Duodenal mucosa (tissue), 2 donors: ENCODE results near the gene SERTM2.

Experiments
- H3K27ac ChIP-seq: one replicate; pipeline ENCODE4 v1.7.0; 2013; ENCODE audit warnings: low read depth, low read length
- H3K27me3 ChIP-seq, 2 donors: one replicate each; pipeline ENCODE4 v1.7.0; 2013; ENCODE audit warnings: low read length in 2 of 2, control low read depth in 1 of 2; ENCODE audit not compliant: insufficient read depth in 2 of 2, control insufficient read depth in 1 of 2
- H3K36me3 ChIP-seq, 2 donors: one replicate each; pipeline ENCODE4 v1.7.0; 2013; ENCODE audit warnings: low read length in 2 of 2, control low read depth in 1 of 2; ENCODE audit not compliant: insufficient read depth in 2 of 2, control insufficient read depth in 1 of 2
- H3K4me1 ChIP-seq, 2 donors: one replicate each; pipeline ENCODE4 v1.7.0; 2013; ENCODE audit warnings: low read length in 2 of 2, control low read depth in 1 of 2; ENCODE audit not compliant: insufficient read depth in 2 of 2, control insufficient read depth in 1 of 2
- H3K4me3 ChIP-seq, 2 donors: one replicate each; pipeline ENCODE4 v1.7.0; 2013; ENCODE audit warnings: low read length in 2 of 2, low read depth in 1 of 2
- H3K9ac ChIP-seq, 2 donors: one replicate each; pipeline ENCODE4 v1.7.0; 2013; ENCODE audit warnings: low read length in 2 of 2, low read depth in 1 of 2
- H3K9me3 ChIP-seq, 2 donors: one replicate each; pipeline ENCODE4 v1.7.0; 2013; ENCODE audit warnings: low read length in 2 of 2, control low read depth in 1 of 2; ENCODE audit not compliant: control insufficient read depth in 1 of 2

The SERTM2 gene

DNA sequence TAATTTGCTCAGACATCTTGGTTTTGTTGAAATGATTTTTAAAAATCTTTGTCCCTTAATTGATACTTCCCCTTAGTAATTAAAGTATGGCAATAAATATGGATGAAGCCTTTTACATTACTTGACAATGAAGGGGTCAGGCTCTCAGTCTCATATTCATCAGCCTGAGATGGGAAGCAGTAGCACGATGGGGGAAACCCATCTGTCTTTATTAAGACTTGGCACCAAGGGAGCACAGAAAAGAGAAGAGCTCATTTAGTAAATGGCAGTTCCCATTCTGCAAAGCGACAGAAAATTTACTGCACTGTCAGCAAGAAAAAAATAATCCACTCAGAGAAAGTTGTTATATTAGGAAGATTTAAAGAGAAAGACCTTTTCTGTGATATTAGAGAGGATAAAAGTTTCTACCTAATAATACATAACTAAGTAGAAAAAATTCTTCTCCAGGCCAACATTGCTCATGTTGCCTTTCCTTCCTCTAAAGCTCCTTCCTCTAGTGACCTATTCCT, 7.9 kb upstream of the SERTM2 start:
- H3K36me3 ChIP-seq = no peaks in the 10 kb centered on the region
- no peaks in the 10 kb centered on the region for H3K4me1 ChIP-seq
- no peaks in the 10 kb centered on the region for H3K9me3 ChIP-seq
- no peak overlapping the region for H3K4me3 ChIP-seq
- no peak overlapping the region for H3K9ac ChIP-seq
- H3K27me3 ChIP-seq = no peaks in the 10 kb centered on the region
- H3K27ac ChIP-seq = no peak overlapping the region

DNA sequence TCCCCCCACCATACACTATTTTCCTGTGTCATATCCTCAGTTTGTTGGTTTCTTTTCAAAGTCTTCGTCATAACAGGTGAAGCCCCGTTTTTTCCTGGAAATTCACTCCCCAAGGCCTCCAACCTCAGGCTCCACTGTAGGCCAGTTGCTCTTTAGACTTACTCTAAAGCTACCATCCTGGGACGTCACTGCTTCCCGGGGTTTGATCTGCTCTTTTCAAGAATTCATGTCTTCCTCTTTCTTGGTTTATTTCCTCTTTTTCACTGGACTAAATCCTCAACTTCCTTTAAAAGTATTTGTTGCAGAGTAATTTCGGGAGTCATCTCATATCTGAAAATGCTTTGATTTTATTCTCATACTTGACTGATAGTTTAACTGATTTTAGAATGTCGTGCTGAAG, 6.5 kb upstream of the SERTM2 start:
- no peaks in the 10 kb centered on the region for H3K27me3 ChIP-seq
- no peak overlapping the region for H3K4me3 ChIP-seq
- no peaks in the 10 kb centered on the region for H3K4me1 ChIP-seq
- no peak overlapping the region for H3K27ac ChIP-seq
- H3K36me3 ChIP-seq = no peaks in the 10 kb centered on the region
- H3K9me3 ChIP-seq = no peaks in the 10 kb centered on the region
- no peak overlapping the region for H3K9ac ChIP-seq

DNA sequence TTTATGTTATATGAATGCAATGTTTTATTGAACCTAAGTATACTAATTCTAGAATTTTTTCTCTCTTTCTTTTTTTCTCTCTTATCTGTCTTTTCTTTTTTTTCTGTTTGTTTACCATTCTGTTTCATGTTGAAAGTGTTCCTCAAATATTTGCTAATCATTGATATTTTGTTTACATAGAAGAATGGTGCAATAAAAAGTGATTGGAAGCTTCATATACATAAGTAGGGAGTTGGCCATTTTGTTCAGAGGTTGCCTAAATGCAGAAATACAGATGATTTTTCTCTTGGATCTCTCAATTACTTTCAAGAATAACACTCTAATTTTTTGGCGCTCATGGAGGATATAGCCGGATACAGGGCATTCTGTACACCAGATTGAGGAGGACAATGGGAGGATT, 5.7 kb upstream of the SERTM2 start:
- no peak overlapping the region for H3K9ac ChIP-seq
- no peak overlapping the region for H3K4me3 ChIP-seq
- H3K36me3 ChIP-seq = no peaks in the 10 kb centered on the region
- no peak overlapping the region for H3K27ac ChIP-seq
- H3K9me3 ChIP-seq = no peaks in the 10 kb centered on the region
- no peaks in the 10 kb centered on the region for H3K27me3 ChIP-seq
- H3K4me1 ChIP-seq = no peaks in the 10 kb centered on the region

DNA sequence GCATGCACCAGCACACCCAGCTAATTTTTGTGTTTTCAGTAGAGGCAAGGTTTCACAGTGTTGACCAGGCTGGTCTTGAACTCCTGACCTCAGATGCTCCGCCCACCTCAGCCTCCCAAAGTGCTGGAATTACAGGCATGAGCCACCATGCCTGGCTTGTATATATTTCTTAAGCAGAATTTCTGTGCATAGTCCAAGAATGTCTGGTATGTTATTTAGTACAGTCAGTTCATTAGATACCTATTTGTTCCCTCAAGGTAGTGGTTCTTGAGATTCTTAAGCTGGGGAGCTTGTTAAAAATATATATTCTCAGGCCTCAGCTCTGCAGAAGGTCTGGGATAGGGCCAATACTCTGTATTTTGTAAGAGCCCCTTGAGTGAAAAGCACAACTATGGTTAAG, 4.6 kb upstream of the SERTM2 start:
- no peaks in the 10 kb centered on the region for H3K4me1 ChIP-seq
- H3K27ac ChIP-seq = no peak overlapping the region
- no peak overlapping the region for H3K9ac ChIP-seq
- H3K4me3 ChIP-seq = no peak overlapping the region
- H3K27me3 ChIP-seq = no peaks in the 10 kb centered on the region
- H3K36me3 ChIP-seq = no peaks in the 10 kb centered on the region
- H3K9me3 ChIP-seq = no peaks in the 10 kb centered on the region

DNA sequence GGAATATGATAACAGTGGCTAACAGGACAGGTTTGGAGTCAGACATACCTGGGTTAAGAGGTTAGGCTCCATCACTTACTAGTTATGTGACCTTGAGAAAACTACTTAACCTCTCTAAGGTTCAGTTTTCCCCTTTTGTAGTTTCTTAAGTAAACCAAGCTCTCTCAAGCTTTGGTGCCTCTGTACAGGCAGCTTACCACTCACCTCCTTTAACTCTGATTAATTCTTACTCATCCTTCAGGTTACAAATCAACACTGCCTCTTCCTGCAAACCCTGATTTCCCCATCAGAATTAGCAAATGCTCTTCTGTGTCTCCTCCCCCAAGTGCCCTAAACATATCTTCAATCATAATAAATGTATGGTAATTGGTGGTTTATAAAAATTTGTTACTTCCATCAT, 3.5 kb upstream of the SERTM2 start:
- Histone ChIP-seq H3K36me3 (no peaks in the 10 kb centered on the region), H3K27ac (no peak overlapping the region), H3K9ac (no peak overlapping the region), H3K4me1 (no peaks in the 10 kb centered on the region), H3K9me3 (no peaks in the 10 kb centered on the region), H3K4me3 (no peak overlapping the region), H3K27me3 (no peaks in the 10 kb centered on the region)

DNA sequence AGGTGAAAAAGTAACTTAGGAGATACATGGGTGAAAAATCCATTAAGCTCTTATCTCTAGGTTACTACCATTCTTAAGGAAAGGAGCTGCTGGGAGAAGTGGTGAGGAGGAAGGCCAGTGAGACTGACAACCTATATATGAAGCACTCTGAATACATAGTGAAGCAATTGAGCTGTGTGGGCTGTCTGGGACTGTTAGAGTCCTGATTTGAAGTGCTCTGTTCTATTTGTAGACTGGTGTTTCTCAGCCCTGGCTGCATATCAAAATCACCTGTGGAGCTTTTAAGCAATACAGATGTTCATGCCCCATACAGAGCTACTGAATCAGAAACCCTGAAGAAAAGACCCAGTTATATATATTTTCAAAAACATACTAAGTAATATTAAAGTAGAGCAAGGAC, 3.9 kb downstream of the SERTM2 start:
- Histone ChIP-seq H3K27ac (no peak overlapping the region), H3K36me3 (no peaks in the 10 kb centered on the region), H3K9ac (no peak overlapping the region), H3K4me3 (no peak overlapping the region), H3K9me3 (no peaks in the 10 kb centered on the region), H3K27me3 (no peaks in the 10 kb centered on the region), H3K4me1 (peaks cover 0 to 3% of the 10 kb centered on the region in 2 donors)

DNA sequence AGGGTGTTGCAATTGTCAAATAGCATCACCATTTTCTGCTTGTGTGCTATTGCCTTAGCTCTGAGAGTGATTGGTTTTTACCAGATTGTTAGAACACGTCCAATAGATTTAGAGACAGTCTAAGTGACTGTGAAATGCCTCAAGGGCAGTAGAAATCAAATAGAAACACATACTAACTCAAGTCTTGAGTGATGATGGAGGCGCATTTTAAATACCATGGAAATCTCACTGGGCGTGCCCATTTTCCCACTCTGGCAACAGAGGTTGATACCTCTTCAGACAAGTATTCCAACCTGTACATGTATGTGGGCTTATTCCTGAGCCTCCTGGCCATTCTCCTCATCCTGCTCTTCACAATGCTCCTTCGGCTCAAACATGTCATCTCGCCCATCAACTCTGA, 7.2 kb downstream of the SERTM2 start:
- Histone ChIP-seq H3K36me3 (no peaks in the 10 kb centered on the region), H3K27me3 (no peaks in the 10 kb centered on the region), H3K9ac (no peak overlapping the region), H3K9me3 (no peaks in the 10 kb centered on the region), H3K27ac (no peak overlapping the region), H3K4me3 (no peak overlapping the region), H3K4me1 (peaks cover 0 to 3% of the 10 kb centered on the region in 2 donors)

DNA sequence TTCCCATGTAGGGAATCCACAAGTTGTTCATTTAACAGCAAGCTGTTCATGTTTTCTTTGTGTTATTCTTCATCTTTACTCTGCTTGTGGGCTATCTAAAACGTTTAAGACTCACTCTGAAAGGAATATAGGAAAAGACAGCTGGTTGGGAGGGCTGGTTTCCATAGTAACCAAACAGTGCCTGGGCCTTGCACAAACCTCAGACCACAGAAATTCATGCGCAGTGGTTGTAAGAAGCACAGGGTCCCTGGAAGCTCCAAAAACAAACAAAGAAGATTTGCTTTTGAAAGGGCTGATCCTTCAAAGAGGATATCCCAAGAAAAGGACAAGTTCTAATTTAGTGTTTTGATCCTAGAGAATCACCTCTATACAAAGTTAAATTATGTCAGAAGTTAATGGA, 7.8 kb downstream of the SERTM2 start:
- no peaks in the 10 kb centered on the region for H3K27me3 ChIP-seq
- H3K9ac ChIP-seq = no peak overlapping the region
- H3K36me3 ChIP-seq = no peaks in the 10 kb centered on the region
- peaks cover 0 to 3% of the 10 kb centered on the region in 2 donors for H3K4me1 ChIP-seq
- H3K9me3 ChIP-seq = no peaks in the 10 kb centered on the region
- H3K4me3 ChIP-seq = no peak overlapping the region
- H3K27ac ChIP-seq = no peak overlapping the region

DNA sequence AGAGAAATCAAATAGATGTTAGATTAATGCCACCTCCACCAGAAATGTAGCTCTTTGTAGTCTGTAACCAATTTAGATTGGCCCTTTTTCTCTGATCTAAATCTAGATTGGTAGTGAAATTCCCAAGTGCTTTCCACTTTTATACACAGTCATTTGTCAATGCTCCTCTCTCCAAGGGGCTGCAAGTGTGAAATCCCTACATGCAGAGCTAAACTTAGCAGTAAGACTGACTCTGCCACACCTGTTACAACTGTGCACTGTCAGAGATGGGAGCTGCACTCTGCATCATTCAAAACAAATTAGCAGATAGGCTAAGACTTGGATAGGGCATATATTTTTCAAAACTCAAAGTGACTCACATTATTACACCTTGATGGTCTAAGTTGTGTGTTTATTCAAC, 9.1 kb downstream of the SERTM2 start:
- H3K4me3 ChIP-seq = no peak overlapping the region
- H3K9ac ChIP-seq = no peak overlapping the region
- peaks cover 0 to 3% of the 10 kb centered on the region in 2 donors for H3K4me1 ChIP-seq
- H3K27ac ChIP-seq = no peak overlapping the region
- H3K36me3 ChIP-seq = no peaks in the 10 kb centered on the region
- H3K9me3 ChIP-seq = no peaks in the 10 kb centered on the region
- H3K27me3 ChIP-seq = no peaks in the 10 kb centered on the region

DNA sequence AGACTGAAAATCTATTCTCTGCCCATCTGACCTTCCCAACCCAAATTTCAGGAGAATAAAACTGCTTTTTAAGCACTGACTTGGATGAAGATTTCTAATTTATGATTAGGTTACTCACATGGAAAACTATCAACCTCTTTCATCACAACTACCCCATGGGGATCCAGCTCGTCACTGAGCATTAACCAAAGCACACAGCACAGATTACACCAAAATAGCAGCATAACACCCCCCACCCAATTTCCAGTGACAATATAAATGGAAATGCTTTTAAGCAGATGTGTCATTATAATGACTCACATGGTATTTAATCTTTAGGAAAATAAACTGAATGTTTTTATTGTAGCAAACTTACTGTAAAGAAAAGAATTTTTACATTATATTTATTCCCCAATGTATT, 9.7 kb downstream of the SERTM2 start:
- Histone ChIP-seq H3K4me3 (no peak overlapping the region), H3K27ac (no peak overlapping the region), H3K4me1 (peaks cover 0 to 3% of the 10 kb centered on the region in 2 donors), H3K9me3 (no peaks in the 10 kb centered on the region), H3K27me3 (no peaks in the 10 kb centered on the region), H3K9ac (no peak overlapping the region), H3K36me3 (no peaks in the 10 kb centered on the region)

DNA sequence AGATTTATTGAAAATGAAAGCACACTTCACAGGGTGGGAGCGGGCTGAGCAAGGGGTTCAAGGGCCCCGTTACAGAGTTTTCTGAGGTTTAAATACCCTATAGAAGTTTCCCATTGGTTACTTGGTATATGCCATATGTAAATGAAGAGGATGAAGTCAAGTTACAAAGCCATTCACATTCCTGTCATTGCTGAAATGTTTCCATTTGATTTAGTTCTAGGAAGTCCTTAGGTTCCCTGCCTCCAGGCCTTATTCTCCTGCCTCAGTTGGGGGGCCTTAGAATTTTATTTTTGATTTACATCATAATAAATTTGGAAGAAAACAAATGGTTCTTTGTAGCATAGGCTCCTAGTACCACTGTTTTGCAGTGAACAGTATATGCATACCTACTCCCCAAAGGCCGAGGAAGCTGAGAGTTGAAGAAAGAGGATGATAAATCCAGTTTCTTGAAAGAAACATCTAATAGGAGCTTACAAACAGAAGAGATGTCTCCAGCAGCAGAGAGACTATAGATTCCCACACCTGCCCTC, 31.8 kb downstream of the SERTM2 start:
- Histone ChIP-seq H3K27me3 (no peaks in the 10 kb centered on the region), H3K4me1 (no peaks in the 10 kb centered on the region), H3K9me3 (no peaks in the 10 kb centered on the region), H3K27ac (no peak overlapping the region), H3K36me3 (no peaks in the 10 kb centered on the region), H3K9ac (no peak overlapping the region), H3K4me3 (no peak overlapping the region)
